Neutrophil (primary cell): Measurements from ENCODE around the gene ASPN.

Experiments
- H3K27ac ChIP-seq: fragments of 200-600 bp; sonication (generic); 2 replicates; pipeline ENCODE4 v1.5.1; 2016; ENCODE audit warnings: mild to moderate bottlenecking, moderate library complexity
- H3K27me3 ChIP-seq: fragments of 200-600 bp; sonication (generic); 2 replicates; pipeline ENCODE4 v1.6.0; 2016; ENCODE audit warnings: mild to moderate bottlenecking
- H3K36me3 ChIP-seq: fragments of 200-600 bp; sonication (generic); 2 replicates; pipeline ENCODE4 v1.5.1; 2017
- H3K4me1 ChIP-seq, 2 experiments: fragments of 200-600 bp in 1 of 2; sonication (generic) in 1 of 2; 1 replicate in 1 of 2; 2 replicates in 1 of 2; pipeline versions ENCODE4 v1.5.1 to v1.6.1; 2013 to 2016; ENCODE audit warnings: low read depth in 1 of 2, low read length in 1 of 2, mild to moderate bottlenecking in 1 of 2, moderate library complexity in 1 of 2; ENCODE audit not compliant: control insufficient read depth in 1 of 2, insufficient read depth in 1 of 2
- H3K4me3 ChIP-seq, 2 experiments: fragments of 200-600 bp in 1 of 2; sonication (generic) in 1 of 2; 1 replicate in 1 of 2; 2 replicates in 1 of 2; pipeline ENCODE4 v1.5.1; 2013 to 2016; ENCODE audit warnings: low read depth in 1 of 2, low read length in 1 of 2, mild to moderate bottlenecking in 1 of 2, moderate library complexity in 1 of 2
- H3K9me3 ChIP-seq: fragments of 200-600 bp; sonication (generic); 2 replicates; pipeline ENCODE4 v1.5.1; 2016
- TF ChIP-seq, protein P1 (sequence below): fragments of 200-600 bp; sonication (generic); IDR thresholded peaks from 2 replicates; pipeline ENCODE4 v1.5.1; 2016; ENCODE audit warnings: antibody characterized with exemption

The ASPN gene

GRCh38 chr9:92488681-92489550 is 6.6 kb upstream of the ASPN start:
- Histone ChIP-seq H3K4me1 (peaks cover 0 to 5% of the 10 kb centered on the region in 2 experiments), H3K36me3 (no peaks in the 10 kb centered on the region), H3K9me3 (no peaks in the 10 kb centered on the region), H3K27me3 (no peaks in the 10 kb centered on the region), H3K27ac (no peak overlapping the region), H3K4me3 (no peak overlapping the region)
- TF ChIP-seq, protein P1, sequence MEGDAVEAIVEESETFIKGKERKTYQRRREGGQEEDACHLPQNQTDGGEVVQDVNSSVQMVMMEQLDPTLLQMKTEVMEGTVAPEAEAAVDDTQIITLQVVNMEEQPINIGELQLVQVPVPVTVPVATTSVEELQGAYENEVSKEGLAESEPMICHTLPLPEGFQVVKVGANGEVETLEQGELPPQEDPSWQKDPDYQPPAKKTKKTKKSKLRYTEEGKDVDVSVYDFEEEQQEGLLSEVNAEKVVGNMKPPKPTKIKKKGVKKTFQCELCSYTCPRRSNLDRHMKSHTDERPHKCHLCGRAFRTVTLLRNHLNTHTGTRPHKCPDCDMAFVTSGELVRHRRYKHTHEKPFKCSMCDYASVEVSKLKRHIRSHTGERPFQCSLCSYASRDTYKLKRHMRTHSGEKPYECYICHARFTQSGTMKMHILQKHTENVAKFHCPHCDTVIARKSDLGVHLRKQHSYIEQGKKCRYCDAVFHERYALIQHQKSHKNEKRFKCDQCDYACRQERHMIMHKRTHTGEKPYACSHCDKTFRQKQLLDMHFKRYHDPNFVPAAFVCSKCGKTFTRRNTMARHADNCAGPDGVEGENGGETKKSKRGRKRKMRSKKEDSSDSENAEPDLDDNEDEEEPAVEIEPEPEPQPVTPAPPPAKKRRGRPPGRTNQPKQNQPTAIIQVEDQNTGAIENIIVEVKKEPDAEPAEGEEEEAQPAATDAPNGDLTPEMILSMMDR = no peak

- H3K4me1 ChIP-seq = peaks cover 0 to 5% of the 10 kb centered on the region in 2 experiments
- H3K9me3 ChIP-seq = no peaks in the 10 kb centered on the region
- H3K27ac ChIP-seq = no peak overlapping the region
- H3K36me3 ChIP-seq = no peaks in the 10 kb centered on the region
- H3K4me3 ChIP-seq = no peak overlapping the region
- no peaks in the 10 kb centered on the region for H3K27me3 ChIP-seq
- TF ChIP-seq, protein P1 = no peak
Observed at GRCh38 chr9:92486371-92486770, 4.1 kb upstream of the ASPN start.

- no peak overlapping the region for H3K4me3 ChIP-seq
- no peaks in the 10 kb centered on the region for H3K27me3 ChIP-seq
- H3K36me3 ChIP-seq = no peaks in the 10 kb centered on the region
- H3K27ac ChIP-seq = no peak overlapping the region
- no peaks in the 10 kb centered on the region for H3K9me3 ChIP-seq
- H3K4me1 ChIP-seq = no peaks in the 10 kb centered on the region
- TF ChIP-seq, protein P1 = no peak
Observed at GRCh38 chr9:92484563-92484962, 2.3 kb upstream of the ASPN start.

- TF ChIP-seq, protein P1 = no peak
- Histone ChIP-seq H3K4me3 (no peak overlapping the region), H3K27ac (no peak overlapping the region)
Observed at GRCh38 chr9:92483627-92484545, 1.6 kb upstream of the ASPN start.

DNA sequence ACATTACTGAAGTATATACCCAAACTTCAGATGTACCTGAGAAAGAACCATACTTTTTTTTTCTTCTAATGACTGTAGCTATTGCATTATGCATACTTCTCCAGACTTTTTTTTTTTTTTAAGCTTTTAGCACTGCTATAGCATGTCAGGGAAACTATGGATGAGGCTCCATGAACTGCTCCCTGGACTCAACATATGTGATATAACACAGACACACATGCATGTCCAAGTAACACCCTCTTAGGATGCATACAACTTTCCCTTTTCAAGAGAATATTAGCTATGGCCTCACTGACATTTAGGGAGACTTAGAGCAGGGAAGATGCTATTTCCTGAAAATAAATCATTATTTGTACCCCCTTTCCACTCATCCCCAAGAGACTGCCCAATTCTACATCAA is 499 bp upstream of the ASPN start:
- no peak overlapping the region for H3K4me3 ChIP-seq
- H3K27me3 ChIP-seq = no peaks in the 10 kb centered on the region
- H3K36me3 ChIP-seq = no peaks in the 10 kb centered on the region
- H3K4me1 ChIP-seq = no peaks in the 10 kb centered on the region
- H3K9me3 ChIP-seq = no peaks in the 10 kb centered on the region
- TF ChIP-seq, protein P1 = no peak
- no peak overlapping the region for H3K27ac ChIP-seq

More at GRCh38 chr9:92483627-92484545, 1.6 kb upstream of the ASPN start:
- Histone ChIP-seq H3K27me3 (no peaks in the 10 kb centered on the region), H3K9me3 (no peaks in the 10 kb centered on the region), H3K36me3 (no peaks in the 10 kb centered on the region), H3K4me1 (no peaks in the 10 kb centered on the region)
